Astrocyte (in vitro differentiated cells and primary cell): ENCODE results near the gene TMPRSS7.

Experiments
- EZH2 ChIP-seq: IDR thresholded peaks from 2 replicates; pipeline ENCODE4 v1.6.1; 2012; ENCODE audit warnings: mild to moderate bottlenecking, low read length, inconsistent platforms; ENCODE audit not compliant: insufficient read depth
- TF ChIP-seq, protein P1 (sequence below): IDR thresholded peaks from 2 replicates; pipeline ENCODE4 v1.5.1; 2011; ENCODE audit warnings: low read depth, mild to moderate bottlenecking, inconsistent platforms, low read length, moderate library complexity; ENCODE audit not compliant: insufficient read depth

DNA sequence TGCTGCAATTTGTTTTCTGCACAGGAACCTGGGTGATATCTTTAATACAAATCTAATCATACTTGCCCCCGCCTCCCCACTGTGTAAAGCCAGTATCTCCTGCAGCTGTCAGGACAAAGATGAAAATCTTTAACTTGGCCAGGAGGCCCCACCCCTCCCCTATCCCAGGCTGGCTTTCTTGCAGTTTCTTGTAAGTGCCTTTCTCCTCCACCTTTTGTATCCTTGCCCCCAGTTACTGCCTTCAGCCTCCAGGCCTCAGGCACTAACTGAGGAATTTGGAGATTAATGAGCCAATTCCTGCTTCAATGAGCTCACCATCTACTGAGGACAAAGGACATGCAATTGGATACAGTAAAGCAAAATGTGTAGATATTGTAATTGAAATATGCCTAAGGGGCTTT lies 92.0 kb downstream of the TMPRSS7 start:
- TF ChIP-seq, protein P1, sequence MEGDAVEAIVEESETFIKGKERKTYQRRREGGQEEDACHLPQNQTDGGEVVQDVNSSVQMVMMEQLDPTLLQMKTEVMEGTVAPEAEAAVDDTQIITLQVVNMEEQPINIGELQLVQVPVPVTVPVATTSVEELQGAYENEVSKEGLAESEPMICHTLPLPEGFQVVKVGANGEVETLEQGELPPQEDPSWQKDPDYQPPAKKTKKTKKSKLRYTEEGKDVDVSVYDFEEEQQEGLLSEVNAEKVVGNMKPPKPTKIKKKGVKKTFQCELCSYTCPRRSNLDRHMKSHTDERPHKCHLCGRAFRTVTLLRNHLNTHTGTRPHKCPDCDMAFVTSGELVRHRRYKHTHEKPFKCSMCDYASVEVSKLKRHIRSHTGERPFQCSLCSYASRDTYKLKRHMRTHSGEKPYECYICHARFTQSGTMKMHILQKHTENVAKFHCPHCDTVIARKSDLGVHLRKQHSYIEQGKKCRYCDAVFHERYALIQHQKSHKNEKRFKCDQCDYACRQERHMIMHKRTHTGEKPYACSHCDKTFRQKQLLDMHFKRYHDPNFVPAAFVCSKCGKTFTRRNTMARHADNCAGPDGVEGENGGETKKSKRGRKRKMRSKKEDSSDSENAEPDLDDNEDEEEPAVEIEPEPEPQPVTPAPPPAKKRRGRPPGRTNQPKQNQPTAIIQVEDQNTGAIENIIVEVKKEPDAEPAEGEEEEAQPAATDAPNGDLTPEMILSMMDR = no peak
- TF ChIP-seq EZH2 = no peak
